ENCODE results near the gene SELENON.

GRCh38 chr1:25832336-25833037 is 32.5 kb downstream of the SELENON start:
- TF ChIP-seq CTCF (IDR thresholded peaks at IDR 0.05 in 4 of 5, conservative IDR thresholded peaks at IDR 0.05 in 1 of 5) (no peak), POLR2A (IDR thresholded peaks at IDR 0.05) (no peak)

Measured in gastrocnemius medialis (tissue), 4 donors.